Fibroblast of lung (primary cell): ENCODE data around the gene KRTAP4-5. TPM values are rescaled to one million over a fixed set of nuclear protein-coding genes. Genes with fewer than 3 reads are reported as not detected.
A peak's percentile ranks its signal among the peaks of the same experiment; 100 is the strongest.

ENCODE experiments used
- DNase-seq, 2 donors: peaks; one replicate each; pipeline versions ENCODE4 v3.0.0 to v3.0.0-alpha.2; 2010; ENCODE audit warnings: low read depth in 2 of 2
- H2AFZ ChIP-seq: 2 replicates; pipeline ENCODE4 v1.5.1; 2012; ENCODE audit warnings: low read length, control low read depth, inconsistent platforms
- H3K27ac ChIP-seq: 2 replicates; pipeline ENCODE4 v1.5.1; 2011; ENCODE audit warnings: low read length, control low read depth; ENCODE audit not compliant: insufficient read depth
- H3K27me3 ChIP-seq: 2 replicates; pipeline ENCODE4 v1.5.1; 2011; ENCODE audit warnings: mild to moderate bottlenecking, low read length; ENCODE audit not compliant: control insufficient read depth, insufficient read depth
- H3K36me3 ChIP-seq: 2 replicates; pipeline ENCODE4 v1.5.1; 2011; ENCODE audit warnings: low read length; ENCODE audit not compliant: control insufficient read depth, insufficient read depth
- H3K4me1 ChIP-seq: 2 replicates; pipeline ENCODE4 v1.5.1; 2011; ENCODE audit warnings: low read length; ENCODE audit not compliant: control insufficient read depth, insufficient read depth; ENCODE audit errors: extremely low read depth
- H3K4me2 ChIP-seq: 2 replicates; pipeline ENCODE4 v1.5.1; 2011; ENCODE audit warnings: low read length, control low read depth; ENCODE audit not compliant: insufficient read depth; ENCODE audit errors: extremely low read depth
- H3K4me3 ChIP-seq, 4 experiments: fragments of 200-600 bp in 1 of 4; sonication (generic) in 1 of 4; replicated peaks in 1 of 4; 2 replicates each; pipeline ENCODE4 v1.5.1; 2011 to 2016; ENCODE audit warnings: low read length in 4 of 4, low read depth in 3 of 4, mild to moderate bottlenecking in 3 of 4, control low read depth in 2 of 4, inconsistent platforms in 1 of 4, mixed read lengths in 1 of 4; ENCODE audit not compliant: insufficient read depth in 1 of 4; ENCODE audit errors: control extremely low read depth in 1 of 4
- H3K79me2 ChIP-seq: 2 replicates; pipeline ENCODE4 v1.5.1; 2012; ENCODE audit warnings: mild to moderate bottlenecking, low read length, inconsistent platforms; ENCODE audit not compliant: control insufficient read depth, insufficient read depth
- H3K9ac ChIP-seq: 2 replicates; pipeline ENCODE4 v1.5.1; 2011; ENCODE audit warnings: mild to moderate bottlenecking, low read length, control low read depth; ENCODE audit not compliant: insufficient read depth
- H3K9me3 ChIP-seq: 2 replicates; pipeline ENCODE4 v1.5.1; 2012; ENCODE audit warnings: low read depth, low read length; ENCODE audit not compliant: control insufficient read depth, insufficient read depth
- H4K20me1 ChIP-seq: 2 replicates; pipeline ENCODE4 v1.5.1; 2011; ENCODE audit warnings: low read length; ENCODE audit not compliant: control insufficient read depth, insufficient read depth; ENCODE audit errors: extremely low read depth
- EZH2 ChIP-seq: IDR thresholded peaks from 2 replicates; pipeline ENCODE4 v1.5.1; 2012; ENCODE audit warnings: low read length, control low read depth, mild to moderate bottlenecking; ENCODE audit errors: missing control alignments
- polyA plus RNA-seq, 2 donors: library from polyadenylated mRNA; depleted of rRNA in 1 of 2; stranded (reverse) in 1 of 2; unstranded in 1 of 2; fragments of >200 nt; gene quantifications; 2 replicates each; pipeline ENCODE4 v1.2.1, GENCODE V29; 2011 to 2012; ENCODE audit warnings: missing spikeins in 1 of 2
- total RNA-seq: library from RNA; depleted of rRNA; stranded (reverse); fragments of >200 nt; gene quantifications from 2 replicates; pipeline ENCODE4 v1.2.1, GENCODE V29; 2014
- TF ChIP-seq, protein P1 (sequence below), 2 donors: IDR thresholded peaks in 1 of 2; conservative IDR thresholded peaks in 1 of 2; 1 replicate in 1 of 2; 2 replicates in 1 of 2; pipeline ENCODE4 v1.5.1; 2011 to 2012; ENCODE audit warnings: low read length in 2 of 2, control low read depth in 1 of 2, inconsistent platforms in 1 of 2, low read depth in 1 of 2, mild to moderate bottlenecking in 1 of 2

KRTAP4-5 gene
- total and polyA plus RNA-seq, 2 donors (not counting 1 experiment from before 2014, with no cell fraction given) = not detected

DNA sequence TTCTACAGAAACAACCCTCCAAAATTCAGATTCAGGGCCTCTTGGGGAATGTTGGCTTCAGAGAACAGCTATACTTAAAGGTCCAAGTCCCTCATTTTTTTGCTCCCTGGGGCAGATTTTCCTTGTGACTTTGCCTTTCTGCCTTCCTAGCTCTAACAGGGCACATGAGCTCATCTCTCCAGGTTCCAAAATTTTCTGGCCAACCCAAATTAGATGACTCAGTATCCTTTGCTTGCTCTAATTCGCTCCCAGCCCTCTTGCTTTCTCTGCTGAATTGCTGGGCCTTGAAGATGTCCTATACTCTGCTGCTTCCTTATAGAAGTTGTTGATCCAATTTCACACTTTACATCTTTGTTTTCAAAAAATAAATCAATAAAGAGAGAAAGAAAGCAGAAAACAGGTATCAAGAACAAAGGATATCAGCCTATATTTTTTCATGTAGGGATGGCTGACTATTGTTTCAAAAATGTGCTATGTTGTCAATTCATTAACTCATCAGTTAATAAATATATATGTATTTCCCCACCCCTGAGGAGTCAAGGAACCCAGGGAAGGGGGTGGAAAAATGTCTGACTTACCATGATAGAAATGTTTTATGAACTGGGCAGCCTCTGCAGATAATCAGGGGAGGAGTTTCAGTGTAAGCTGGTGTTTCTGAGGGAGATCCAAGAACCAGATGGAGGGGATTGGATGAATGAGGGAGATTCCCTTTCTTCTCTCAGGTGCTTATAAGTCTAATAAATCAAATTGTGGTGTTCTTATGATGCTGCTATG lies 29.4 kb upstream of the KRTAP4-5 start:
- Histone ChIP-seq H3K27me3 (no peaks in the 10 kb centered on the region), H4K20me1 (no peaks in the 10 kb centered on the region), H3K4me2 (no peak overlapping the region), H3K27ac (no peak overlapping the region), H3K79me2 (no peaks in the 10 kb centered on the region), H3K4me3 (no peak overlapping the region), H3K36me3 (no peaks in the 10 kb centered on the region), H3K9ac (no peak overlapping the region), H3K4me1 (peaks cover 7% of the 10 kb centered on the region), H2AFZ (no peak overlapping the region), H3K9me3 (no peaks in the 10 kb centered on the region)
- TF ChIP-seq, protein P1, sequence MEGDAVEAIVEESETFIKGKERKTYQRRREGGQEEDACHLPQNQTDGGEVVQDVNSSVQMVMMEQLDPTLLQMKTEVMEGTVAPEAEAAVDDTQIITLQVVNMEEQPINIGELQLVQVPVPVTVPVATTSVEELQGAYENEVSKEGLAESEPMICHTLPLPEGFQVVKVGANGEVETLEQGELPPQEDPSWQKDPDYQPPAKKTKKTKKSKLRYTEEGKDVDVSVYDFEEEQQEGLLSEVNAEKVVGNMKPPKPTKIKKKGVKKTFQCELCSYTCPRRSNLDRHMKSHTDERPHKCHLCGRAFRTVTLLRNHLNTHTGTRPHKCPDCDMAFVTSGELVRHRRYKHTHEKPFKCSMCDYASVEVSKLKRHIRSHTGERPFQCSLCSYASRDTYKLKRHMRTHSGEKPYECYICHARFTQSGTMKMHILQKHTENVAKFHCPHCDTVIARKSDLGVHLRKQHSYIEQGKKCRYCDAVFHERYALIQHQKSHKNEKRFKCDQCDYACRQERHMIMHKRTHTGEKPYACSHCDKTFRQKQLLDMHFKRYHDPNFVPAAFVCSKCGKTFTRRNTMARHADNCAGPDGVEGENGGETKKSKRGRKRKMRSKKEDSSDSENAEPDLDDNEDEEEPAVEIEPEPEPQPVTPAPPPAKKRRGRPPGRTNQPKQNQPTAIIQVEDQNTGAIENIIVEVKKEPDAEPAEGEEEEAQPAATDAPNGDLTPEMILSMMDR (conservative IDR thresholded peaks at IDR 0.05 in 1 of 2, IDR thresholded peaks at IDR 0.05 in 1 of 2; ENCODE audit: low read depth in 1 of 2, low read length in 2 of 2) = no peak
- TF ChIP-seq EZH2 = no peak
- DNase-seq = peak in 1 of 2 donors; percentile 3

DNA sequence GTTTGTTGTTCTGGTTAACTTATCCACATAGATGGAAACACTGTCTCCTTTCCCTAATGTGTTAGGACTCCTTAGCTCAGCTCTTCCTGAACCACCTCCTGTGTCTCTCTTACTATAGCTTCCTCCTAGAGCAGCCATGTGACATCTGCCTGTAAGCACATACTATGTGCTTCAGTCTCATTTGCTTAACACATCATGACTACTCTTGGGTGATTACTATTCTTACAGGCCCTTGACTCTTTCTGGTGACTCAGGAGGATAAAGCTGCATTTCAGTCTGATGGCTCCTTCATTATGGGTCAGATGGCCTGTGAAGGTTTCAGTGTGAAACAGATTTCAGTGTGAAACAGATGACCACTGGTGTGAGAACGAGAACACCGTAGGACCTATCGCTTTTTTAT lies 28.7 kb upstream of the KRTAP4-5 start:
- H2AFZ ChIP-seq = peak overlapping the region; percentile 31
- no peaks in the 10 kb centered on the region for H3K27me3 ChIP-seq
- TF ChIP-seq, protein P1 (conservative IDR thresholded peaks at IDR 0.05 in 1 of 2, IDR thresholded peaks at IDR 0.05 in 1 of 2; ENCODE audit: low read depth in 1 of 2, low read length in 2 of 2) = no peak
- TF ChIP-seq EZH2 = no peak
- no peak overlapping the region for H3K27ac ChIP-seq
- H3K9me3 ChIP-seq = no peaks in the 10 kb centered on the region
- peak in 1 of 2 donors; percentile 44 for DNase-seq
- no peaks in the 10 kb centered on the region for H3K36me3 ChIP-seq
- no peak overlapping the region for H3K4me2 ChIP-seq
- no peaks in the 10 kb centered on the region for H3K79me2 ChIP-seq
- H3K4me3 ChIP-seq = no peak overlapping the region
- no peaks in the 10 kb centered on the region for H4K20me1 ChIP-seq
- H3K4me1 ChIP-seq = peaks cover 7% of the 10 kb centered on the region
- no peak overlapping the region for H3K9ac ChIP-seq

DNA sequence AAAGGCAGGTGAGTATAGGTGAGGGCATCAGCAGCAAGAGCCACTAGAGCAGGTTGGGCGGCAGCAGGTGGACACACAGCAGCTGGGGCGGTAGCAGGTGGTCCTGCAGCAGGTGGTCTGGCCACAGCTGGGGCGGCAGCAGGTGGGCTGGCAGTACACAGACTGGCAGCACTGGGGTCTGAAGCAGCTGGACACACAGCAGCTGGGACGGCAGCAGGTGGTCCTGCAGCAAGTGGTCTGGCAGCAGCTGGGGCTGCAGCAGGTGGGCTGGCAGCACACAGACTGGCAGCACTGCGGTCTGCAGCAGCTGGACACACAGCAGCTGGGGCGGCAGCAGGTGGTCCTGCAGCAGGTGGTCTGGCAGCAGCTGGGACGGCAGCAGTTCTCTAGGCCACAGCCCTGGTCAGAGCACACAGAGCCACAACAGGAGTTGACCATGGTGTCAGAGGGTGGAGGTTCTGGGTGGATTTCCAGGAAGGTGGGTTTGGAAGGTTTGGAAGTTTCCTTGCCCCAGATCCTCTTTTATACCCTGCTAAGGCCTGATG lies 28.2 kb upstream of the KRTAP4-5 start, which contains the start of gene KRTAP4-2:
Gene KRTAP4-2, minus strand, starts transcription at position 495 of the 545 bp plus-strand sequence. Its CDS starts 57 bp downstream, at position 438.
- Histone ChIP-seq H3K27me3 (no peaks in the 10 kb centered on the region), H3K27ac (no peak within 1 kb of the TSS), H3K36me3 (no peaks in the 10 kb centered on the region), H4K20me1 (no peaks in the 10 kb centered on the region), H3K4me2 (no peak within 1 kb of the TSS), H3K4me3 (no peak within 1 kb of the TSS), H2AFZ (peak within 1 kb of the TSS; percentile 31), H3K79me2 (no peaks in the 10 kb centered on the region), H3K9me3 (no peaks in the 10 kb centered on the region), H3K4me1 (peaks cover 7% of the 10 kb centered on the region), H3K9ac (no peak within 1 kb of the TSS)
- TF ChIP-seq, protein P1 (conservative IDR thresholded peaks at IDR 0.05 in 1 of 2, IDR thresholded peaks at IDR 0.05 in 1 of 2; ENCODE audit: low read depth in 1 of 2, low read length in 2 of 2) = no peak
- TF ChIP-seq EZH2 = no peak
- no peak for DNase-seq
